Keratinocyte (primary cell): ENCODE results near the gene ELFN2. TPM values are rescaled to one million over a fixed set of nuclear protein-coding genes. Genes with fewer than 3 reads are reported as not detected.

Experiments
- DNase-seq: peaks from one replicate; pipeline ENCODE4 v3.0.0-alpha.2; 2011; ENCODE audit warnings: low read depth, missing footprints, low spot score
- FAIRE-seq: peaks from 2 replicates; lab custom pipeline; 2011; peaks lifted over from hg19 to GRCh38; lab: Jason Lieb, UNC
- H2AFZ ChIP-seq: 2 replicates; pipeline ENCODE4 v1.6.0; 2012; ENCODE audit warnings: low read length, control low read depth, inconsistent platforms; ENCODE audit not compliant: control insufficient read depth
- H3K27ac ChIP-seq: 2 replicates; pipeline ENCODE4 v1.5.1; 2011; ENCODE audit warnings: low read length; ENCODE audit not compliant: control insufficient read depth, insufficient read depth
- H3K27me3 ChIP-seq: 3 replicates; pipeline ENCODE4 v1.6.0; 2011; ENCODE audit warnings: low read length; ENCODE audit not compliant: control insufficient read depth, insufficient read depth; ENCODE audit errors: extremely low read depth
- H3K36me3 ChIP-seq, 2 experiments: 2 replicates in 1 of 2; 3 replicates in 1 of 2; pipeline ENCODE4 v1.5.1; 2011; ENCODE audit warnings: low read length in 2 of 2, mild to moderate bottlenecking in 1 of 2; ENCODE audit not compliant: control insufficient read depth in 2 of 2, insufficient read depth in 2 of 2; ENCODE audit errors: extremely low read depth in 1 of 2
- H3K4me1 ChIP-seq: 3 replicates; pipeline ENCODE4 v1.5.1; 2011; ENCODE audit warnings: low read length; ENCODE audit not compliant: control insufficient read depth, insufficient read depth; ENCODE audit errors: extremely low read depth
- H3K4me2 ChIP-seq: 3 replicates; pipeline ENCODE4 v1.6.0; 2011; ENCODE audit warnings: low read depth, low read length; ENCODE audit not compliant: control insufficient read depth, insufficient read depth; ENCODE audit errors: extremely low read depth
- H3K4me3 ChIP-seq, 3 experiments: fragments of 200-600 bp in 1 of 3; sonication (generic) in 1 of 3; 2 replicates in 2 of 3; 3 replicates in 1 of 3; pipeline ENCODE4 v1.5.1; 2011 to 2016; ENCODE audit warnings: low read length in 3 of 3, mild to moderate bottlenecking in 3 of 3, control low read depth in 2 of 3, inconsistent platforms in 1 of 3, low read depth in 1 of 3, mixed read lengths in 1 of 3, mixed run types in 1 of 3, moderate library complexity in 1 of 3; ENCODE audit not compliant: control insufficient read depth in 2 of 3, insufficient read depth in 2 of 3; ENCODE audit errors: extremely low read depth in 1 of 3
- H3K79me2 ChIP-seq: 2 replicates; pipeline ENCODE4 v1.6.0; 2012; ENCODE audit warnings: low read length; ENCODE audit not compliant: control insufficient read depth, insufficient read depth
- H3K9ac ChIP-seq: 3 replicates; pipeline ENCODE4 v1.6.0; 2011; ENCODE audit warnings: low read length; ENCODE audit not compliant: control insufficient read depth, insufficient read depth; ENCODE audit errors: extremely low read depth
- H3K9me1 ChIP-seq: 3 replicates; pipeline ENCODE4 v1.6.0; 2011; ENCODE audit warnings: low read length; ENCODE audit not compliant: control insufficient read depth, insufficient read depth; ENCODE audit errors: extremely low read depth
- H3K9me3 ChIP-seq: 2 replicates; pipeline ENCODE4 v1.5.1; 2012; ENCODE audit warnings: low read depth, low read length; ENCODE audit not compliant: control insufficient read depth
- H4K20me1 ChIP-seq: 3 replicates; pipeline ENCODE4 v1.6.0; 2011; ENCODE audit warnings: low read length; ENCODE audit not compliant: control insufficient read depth, insufficient read depth; ENCODE audit errors: extremely low read depth
- CTCF ChIP-seq, 3 experiments: IDR thresholded peaks in 1 of 3; conservative IDR thresholded peaks in 1 of 3; optimal IDR thresholded peaks in 1 of 3; 2 replicates in 2 of 3; 3 replicates in 1 of 3; pipeline versions ENCODE3 to v1.5.1; 2011; ENCODE audit warnings: low read length in 3 of 3, mild to moderate bottlenecking in 3 of 3, moderate library complexity in 2 of 3, control low read depth in 1 of 3, inconsistent platforms in 1 of 3; ENCODE audit not compliant: insufficient read depth in 2 of 3; ENCODE audit errors: extremely low read depth in 1 of 3
- EZH2 ChIP-seq: IDR thresholded peaks from one replicate; pipeline ENCODE4 v1.6.1; 2012; ENCODE audit warnings: inconsistent platforms, mild to moderate bottlenecking, low read length, moderate library complexity
- dilution Hi-C: fragments of 300-500 bp; cut with MboI; formaldehyde crosslinking; loops from one replicate; pipeline ENCODE4 v1.7.0; 2020; ENCODE audit warnings: low sequenced_read_pairs; ENCODE audit not compliant: extremely low pct_ligation_motif_present
- polyA plus RNA-seq, 5 experiments: library from polyadenylated mRNA; depleted of rRNA in 3 of 5; stranded (reverse) in 3 of 5; stranded (forward) in 1 of 5; unstranded in 1 of 5; fragments of >200 nt; gene quantifications; 1 replicate in 1 of 5; 2 replicates in 3 of 5; 3 replicates in 1 of 5; pipeline versions ENCODE4 v1.2.1 to v1.2.3, GENCODE V29; 2011 to 2012; ENCODE audit warnings: missing spikeins in 2 of 5, low read depth in 1 of 5, low replicate concordance in 1 of 5

The ELFN2 gene
- polyA plus RNA-seq, 1 donor (not counting 4 experiments of a cell fraction or from before 2014, with no cell fraction given) = 0.13 TPM

- FAIRE-seq = no peak
- H3K36me3 ChIP-seq = no peaks in the 10 kb centered on the region
- no peaks in the 10 kb centered on the region for H3K9me3 ChIP-seq
- no peaks in the 10 kb centered on the region for H4K20me1 ChIP-seq
- no peak overlapping the region for H2AFZ ChIP-seq
- H3K79me2 ChIP-seq = no peaks in the 10 kb centered on the region
- H3K27ac ChIP-seq = no peak overlapping the region
- dilution Hi-C loops = no loop called here
- H3K4me2 ChIP-seq = no peak overlapping the region
- no peaks in the 10 kb centered on the region for H3K27me3 ChIP-seq
- H3K4me3 ChIP-seq = no peak overlapping the region
- H3K4me1 ChIP-seq = no peaks in the 10 kb centered on the region
- TF ChIP-seq EZH2 (no peak), CTCF (optimal IDR thresholded peaks at IDR 0.05 in 1 of 3, IDR thresholded peaks at IDR 0.05 in 1 of 3, conservative IDR thresholded peaks at IDR 0.05 in 1 of 3; ENCODE audit: extremely low read depth in 1 of 3, insufficient read depth in 2 of 3, low read length in 3 of 3) (no peak)
- no peak for DNase-seq
- no peak overlapping the region for H3K9ac ChIP-seq
- H3K9me1 ChIP-seq = no peaks in the 10 kb centered on the region
Measured at GRCh38 chr22:37371491-37371890, 55.8 kb downstream of the ELFN2 start.

GRCh38 chr22:37370306-37370979 is 56.8 kb downstream of the ELFN2 start:
- Histone ChIP-seq H4K20me1 (no peaks in the 10 kb centered on the region), H3K36me3 (no peaks in the 10 kb centered on the region), H3K4me1 (no peaks in the 10 kb centered on the region), H3K27ac (no peak overlapping the region), H2AFZ (no peak overlapping the region), H3K4me3 (no peak overlapping the region), H3K4me2 (no peak overlapping the region), H3K9me1 (no peaks in the 10 kb centered on the region), H3K79me2 (no peaks in the 10 kb centered on the region), H3K9ac (no peak overlapping the region), H3K9me3 (no peaks in the 10 kb centered on the region), H3K27me3 (no peaks in the 10 kb centered on the region)
- dilution Hi-C loops = no loop called here
- DNase-seq (no peak), FAIRE-seq (no peak)
- TF ChIP-seq CTCF (optimal IDR thresholded peaks at IDR 0.05 in 1 of 3, IDR thresholded peaks at IDR 0.05 in 1 of 3, conservative IDR thresholded peaks at IDR 0.05 in 1 of 3; ENCODE audit: extremely low read depth in 1 of 3, insufficient read depth in 2 of 3, low read length in 3 of 3) = no peak
- no peak for TF ChIP-seq EZH2
